ENCODE measurements around the gene AHCTF1.

Gene AHCTF1

GRCh38 chr1:246931549-246932365, at the start of gene AHCTF1:
Gene AHCTF1, minus strand, starts transcription at chr1:246931948. Its CDS starts 13,578 bp downstream, at chr1:246918370.
- Histone ChIP-seq H3K4me1 (ENCODE audit: control insufficient read depth, insufficient read depth, low read length) (peaks cover 12% of the 10 kb centered on the region), H3K27ac (ENCODE audit: low read length) (peak within 1 kb of the TSS; percentile 82), H3K9ac (ENCODE audit: low read length in 2 of 2) (peak within 1 kb of the TSS; percentile 86 to 94), H3K9me3 (ENCODE audit: control insufficient read depth in 2 of 2, low read length in 2 of 2) (no peaks in the 10 kb centered on the region), H3K27me3 (ENCODE audit: control insufficient read depth in 1 of 2, insufficient read depth in 2 of 2, low read length in 2 of 2) (no peaks in the 10 kb centered on the region), H3K4me3 (ENCODE audit: low read length in 2 of 2) (peak within 1 kb of the TSS; percentile 87 to 94), H3K36me3 (ENCODE audit: control insufficient read depth in 2 of 2, insufficient read depth in 2 of 2, low read length in 2 of 2) (no peaks in the 10 kb centered on the region)

DNA sequence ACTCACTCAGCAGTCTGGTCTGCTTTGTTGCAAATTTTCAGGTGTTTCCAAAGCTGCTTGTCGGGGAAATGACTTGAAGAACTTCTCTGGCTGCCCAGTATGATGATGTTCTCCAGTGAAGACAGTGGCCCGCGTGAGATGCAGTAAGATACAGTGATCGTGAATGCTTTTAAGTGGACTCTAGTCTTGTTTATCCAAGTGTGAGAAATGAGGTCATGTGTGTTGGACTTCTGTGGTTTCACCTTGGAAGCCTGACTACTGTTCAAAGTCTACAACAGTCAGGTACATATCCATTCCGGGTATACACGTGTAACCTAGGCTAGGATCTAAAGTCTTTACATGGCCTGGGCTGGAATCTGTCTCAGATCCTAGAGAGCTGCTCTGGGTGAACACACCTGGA, 47.0 kb upstream of the AHCTF1 start:
- no peaks in the 10 kb centered on the region for H3K36me3 ChIP-seq (ENCODE audit: control insufficient read depth in 2 of 2, insufficient read depth in 2 of 2, low read length in 2 of 2)
- no peak overlapping the region for H3K27ac ChIP-seq (ENCODE audit: low read length)
- H3K4me1 ChIP-seq (ENCODE audit: control insufficient read depth, insufficient read depth, low read length) = no peaks in the 10 kb centered on the region
- H3K9ac ChIP-seq (ENCODE audit: low read length in 2 of 2) = no peak overlapping the region
- no peaks in the 10 kb centered on the region for H3K27me3 ChIP-seq (ENCODE audit: control insufficient read depth in 1 of 2, insufficient read depth in 2 of 2, low read length in 2 of 2)
- peaks cover 2 to 15% of the 10 kb centered on the region in 2 donors for H3K9me3 ChIP-seq (ENCODE audit: control insufficient read depth in 2 of 2, low read length in 2 of 2)
- no peak overlapping the region for H3K4me3 ChIP-seq (ENCODE audit: low read length in 2 of 2)

DNA sequence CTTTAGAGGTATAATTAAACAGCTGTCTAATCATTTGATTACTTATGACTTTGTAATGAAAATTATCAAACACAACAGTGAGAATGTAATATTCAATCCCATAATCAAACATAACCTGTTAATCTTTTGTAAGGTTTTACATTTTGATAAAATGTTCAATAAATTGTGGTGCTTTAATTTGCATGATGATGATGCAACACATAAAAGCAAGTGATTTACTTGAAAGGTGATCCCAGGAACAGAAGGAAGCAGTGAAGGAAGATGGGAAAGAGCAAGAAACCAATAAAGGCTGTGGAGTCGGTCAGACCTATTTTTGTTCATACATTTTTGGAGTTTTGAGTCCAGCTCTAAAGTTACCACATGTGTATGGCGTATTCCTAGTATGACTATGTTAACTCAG, 46.5 kb upstream of the AHCTF1 start:
- Histone ChIP-seq H3K4me1 (ENCODE audit: control insufficient read depth, insufficient read depth, low read length) (no peaks in the 10 kb centered on the region), H3K27me3 (ENCODE audit: control insufficient read depth in 1 of 2, insufficient read depth in 2 of 2, low read length in 2 of 2) (no peaks in the 10 kb centered on the region), H3K4me3 (ENCODE audit: low read length in 2 of 2) (no peak overlapping the region)

DNA sequence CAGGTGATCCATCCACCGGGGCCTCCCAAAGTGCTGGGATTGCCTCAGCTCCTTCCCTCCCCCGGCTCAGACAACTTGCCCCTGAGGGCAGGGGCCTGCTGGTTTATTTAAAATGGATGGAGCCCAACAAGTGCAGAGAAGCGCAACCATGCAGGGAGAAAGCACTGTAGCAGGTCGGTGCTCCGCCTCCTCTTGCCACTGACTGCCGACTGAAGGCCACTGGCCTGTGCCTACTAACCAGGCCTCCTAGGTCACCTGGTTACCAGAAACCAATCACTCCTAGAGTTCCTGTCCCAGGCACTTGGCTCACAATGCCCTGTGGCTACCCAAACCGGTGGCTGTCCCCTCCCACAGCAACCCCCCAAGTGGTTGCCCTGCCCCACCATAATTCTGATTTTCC, 40.2 kb upstream of the AHCTF1 start:
- H3K4me3 ChIP-seq (ENCODE audit: low read length in 2 of 2) = no peak overlapping the region
- peaks cover 0 to 2% of the 10 kb centered on the region in 2 donors for H3K9me3 ChIP-seq (ENCODE audit: control insufficient read depth in 2 of 2, low read length in 2 of 2)
- no peak overlapping the region for H3K9ac ChIP-seq (ENCODE audit: low read length in 2 of 2)
- no peaks in the 10 kb centered on the region for H3K4me1 ChIP-seq (ENCODE audit: control insufficient read depth, insufficient read depth, low read length)
- no peak overlapping the region for H3K27ac ChIP-seq (ENCODE audit: low read length)
- no peaks in the 10 kb centered on the region for H3K36me3 ChIP-seq (ENCODE audit: control insufficient read depth in 2 of 2, insufficient read depth in 2 of 2, low read length in 2 of 2)
- no peaks in the 10 kb centered on the region for H3K27me3 ChIP-seq (ENCODE audit: control insufficient read depth in 1 of 2, insufficient read depth in 2 of 2, low read length in 2 of 2)

More for the DNA sequence above, 46.5 kb upstream of the AHCTF1 start:
- H3K9ac ChIP-seq (ENCODE audit: low read length in 2 of 2) = no peak overlapping the region
- H3K36me3 ChIP-seq (ENCODE audit: control insufficient read depth in 2 of 2, insufficient read depth in 2 of 2, low read length in 2 of 2) = no peaks in the 10 kb centered on the region
- peaks cover 2 to 12% of the 10 kb centered on the region in 2 donors for H3K9me3 ChIP-seq (ENCODE audit: control insufficient read depth in 2 of 2, low read length in 2 of 2)
- no peak overlapping the region for H3K27ac ChIP-seq (ENCODE audit: low read length)

DNA sequence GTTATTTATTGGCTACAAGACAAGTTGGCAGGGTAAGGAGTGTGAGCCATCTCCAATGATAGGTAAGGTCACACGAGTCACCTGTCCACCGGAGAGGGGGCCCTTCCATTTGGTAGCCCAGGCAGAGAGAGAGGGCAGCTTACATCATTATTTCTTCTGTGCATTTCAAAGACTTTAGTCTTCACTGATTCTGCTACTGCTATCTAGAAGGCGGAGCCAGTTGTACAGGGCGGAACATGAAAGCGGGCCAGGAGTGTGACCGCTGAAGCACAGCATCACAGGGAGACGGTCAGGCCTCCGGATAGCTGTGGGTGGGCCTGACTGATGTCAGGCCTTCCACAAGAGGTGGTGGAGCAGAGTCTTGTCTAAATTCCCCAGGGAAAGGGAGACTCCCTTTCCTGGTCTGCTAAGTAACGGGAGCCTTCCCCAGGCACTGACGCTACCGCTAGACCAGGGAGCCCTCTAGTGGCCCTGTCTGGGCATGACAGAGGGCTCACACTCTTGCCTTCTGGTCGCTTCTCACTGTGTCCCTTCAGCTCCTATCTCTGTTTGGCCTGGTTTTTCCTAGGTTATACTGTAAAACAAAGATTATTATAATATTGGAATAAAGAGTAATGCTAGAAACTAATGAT, 39.5 kb upstream of the AHCTF1 start:
- no peak overlapping the region for H3K9ac ChIP-seq (ENCODE audit: low read length in 2 of 2)

GRCh38 chr1:246969621-246970020, 37.9 kb upstream of the AHCTF1 start:
- Histone ChIP-seq H3K9ac (ENCODE audit: low read length in 2 of 2) (no peak overlapping the region), H3K9me3 (ENCODE audit: control insufficient read depth in 2 of 2, low read length in 2 of 2) (no peaks in the 10 kb centered on the region), H3K36me3 (ENCODE audit: control insufficient read depth in 2 of 2, insufficient read depth in 2 of 2, low read length in 2 of 2) (no peaks in the 10 kb centered on the region), H3K4me1 (ENCODE audit: control insufficient read depth, insufficient read depth, low read length) (no peaks in the 10 kb centered on the region), H3K4me3 (ENCODE audit: low read length in 2 of 2) (no peak overlapping the region), H3K27me3 (ENCODE audit: control insufficient read depth in 1 of 2, insufficient read depth in 2 of 2, low read length in 2 of 2) (no peaks in the 10 kb centered on the region), H3K27ac (ENCODE audit: low read length) (no peak overlapping the region)

More for the DNA sequence above, 39.5 kb upstream of the AHCTF1 start:
- H3K36me3 ChIP-seq (ENCODE audit: control insufficient read depth in 2 of 2, insufficient read depth in 2 of 2, low read length in 2 of 2) = no peaks in the 10 kb centered on the region
- no peaks in the 10 kb centered on the region for H3K27me3 ChIP-seq (ENCODE audit: control insufficient read depth in 1 of 2, insufficient read depth in 2 of 2, low read length in 2 of 2)
- H3K4me3 ChIP-seq (ENCODE audit: low read length in 2 of 2) = no peak overlapping the region
- H3K27ac ChIP-seq (ENCODE audit: low read length) = no peak overlapping the region
- H3K9me3 ChIP-seq (ENCODE audit: control insufficient read depth in 2 of 2, low read length in 2 of 2) = peaks cover 0 to 2% of the 10 kb centered on the region in 2 donors
- H3K4me1 ChIP-seq (ENCODE audit: control insufficient read depth, insufficient read depth, low read length) = no peaks in the 10 kb centered on the region

DNA sequence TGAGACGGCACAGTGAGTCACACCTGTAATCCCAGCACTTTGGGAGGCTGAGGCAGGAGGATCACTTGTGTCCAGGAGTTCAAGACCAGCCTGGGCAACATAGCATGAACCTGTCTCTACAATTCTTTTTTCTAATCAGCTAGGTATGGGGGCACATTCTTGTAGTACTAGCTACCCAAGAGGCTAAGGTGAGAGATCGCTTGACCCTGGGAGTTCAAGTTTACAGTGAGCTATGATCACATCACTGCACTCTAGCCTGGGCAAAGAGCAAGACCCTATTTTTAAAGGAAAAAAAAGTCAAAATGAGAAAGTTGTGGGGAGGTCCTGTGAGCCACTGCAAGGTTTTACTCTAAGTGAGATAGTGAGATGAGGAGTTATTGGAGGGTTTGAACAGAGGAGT, 34.8 kb upstream of the AHCTF1 start:
- H3K4me1 ChIP-seq (ENCODE audit: control insufficient read depth, insufficient read depth, low read length) = peaks cover 2% of the 10 kb centered on the region
- no peaks in the 10 kb centered on the region for H3K36me3 ChIP-seq (ENCODE audit: control insufficient read depth in 2 of 2, insufficient read depth in 2 of 2, low read length in 2 of 2)
- no peaks in the 10 kb centered on the region for H3K27me3 ChIP-seq (ENCODE audit: control insufficient read depth in 1 of 2, insufficient read depth in 2 of 2, low read length in 2 of 2)
- no peak overlapping the region for H3K9ac ChIP-seq (ENCODE audit: low read length in 2 of 2)
- no peaks in the 10 kb centered on the region for H3K9me3 ChIP-seq (ENCODE audit: control insufficient read depth in 2 of 2, low read length in 2 of 2)
- H3K4me3 ChIP-seq (ENCODE audit: low read length in 2 of 2) = no peak overlapping the region
- no peak overlapping the region for H3K27ac ChIP-seq (ENCODE audit: low read length)

- Histone ChIP-seq H3K4me1 (ENCODE audit: control insufficient read depth, insufficient read depth, low read length) (peaks cover 2% of the 10 kb centered on the region), H3K36me3 (ENCODE audit: control insufficient read depth in 2 of 2, insufficient read depth in 2 of 2, low read length in 2 of 2) (no peaks in the 10 kb centered on the region), H3K4me3 (ENCODE audit: low read length in 2 of 2) (no peak overlapping the region), H3K27me3 (ENCODE audit: control insufficient read depth in 1 of 2, insufficient read depth in 2 of 2, low read length in 2 of 2) (no peaks in the 10 kb centered on the region), H3K9ac (ENCODE audit: low read length in 2 of 2) (no peak overlapping the region), H3K27ac (ENCODE audit: low read length) (no peak overlapping the region), H3K9me3 (ENCODE audit: control insufficient read depth in 2 of 2, low read length in 2 of 2) (no peaks in the 10 kb centered on the region)
These were observed 28.4 kb upstream of the AHCTF1 start for GRCh38 chr1:246959944-246960693.

- Histone ChIP-seq H3K27ac (ENCODE audit: low read length) (no peak overlapping the region), H3K27me3 (ENCODE audit: control insufficient read depth in 1 of 2, insufficient read depth in 2 of 2, low read length in 2 of 2) (no peaks in the 10 kb centered on the region), H3K4me1 (ENCODE audit: control insufficient read depth, insufficient read depth, low read length) (no peaks in the 10 kb centered on the region), H3K4me3 (ENCODE audit: low read length in 2 of 2) (no peak overlapping the region), H3K9ac (ENCODE audit: low read length in 2 of 2) (no peak overlapping the region), H3K36me3 (ENCODE audit: control insufficient read depth in 2 of 2, insufficient read depth in 2 of 2, low read length in 2 of 2) (no peaks in the 10 kb centered on the region), H3K9me3 (ENCODE audit: control insufficient read depth in 2 of 2, low read length in 2 of 2) (no peaks in the 10 kb centered on the region)
These were observed 22.4 kb upstream of the AHCTF1 start for GRCh38 chr1:246954126-246954525.

DNA sequence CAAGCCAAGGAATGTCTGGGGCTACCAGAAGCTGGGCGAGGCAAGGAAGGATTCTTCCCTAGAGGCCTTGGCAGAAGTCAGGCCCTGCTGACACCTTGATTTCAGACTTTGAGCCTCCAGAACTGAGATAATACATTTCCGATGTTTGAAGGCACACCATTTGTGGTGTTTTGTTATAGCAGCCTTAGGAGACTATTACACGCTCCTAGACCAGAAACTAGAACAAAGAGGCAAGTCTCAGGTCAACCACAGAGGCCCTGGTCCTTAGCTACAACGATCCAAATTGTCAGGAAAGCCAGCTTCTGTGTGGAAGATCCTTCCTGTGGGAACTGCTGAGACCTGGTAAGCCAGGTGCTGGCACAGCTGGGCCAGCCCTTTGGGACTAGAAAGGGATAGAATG, 19.7 kb upstream of the AHCTF1 start:
- no peaks in the 10 kb centered on the region for H3K4me1 ChIP-seq (ENCODE audit: control insufficient read depth, insufficient read depth, low read length)
- H3K27ac ChIP-seq (ENCODE audit: low read length) = no peak overlapping the region
- no peaks in the 10 kb centered on the region for H3K36me3 ChIP-seq (ENCODE audit: control insufficient read depth in 2 of 2, insufficient read depth in 2 of 2, low read length in 2 of 2)
- H3K27me3 ChIP-seq (ENCODE audit: control insufficient read depth in 1 of 2, insufficient read depth in 2 of 2, low read length in 2 of 2) = no peaks in the 10 kb centered on the region
- H3K9me3 ChIP-seq (ENCODE audit: control insufficient read depth in 2 of 2, low read length in 2 of 2) = no peaks in the 10 kb centered on the region
- no peak overlapping the region for H3K9ac ChIP-seq (ENCODE audit: low read length in 2 of 2)
- no peak overlapping the region for H3K4me3 ChIP-seq (ENCODE audit: low read length in 2 of 2)

Measured in stomach smooth muscle (tissue), 2 donors.